IPS-15b (cell line): Measurements from ENCODE around the gene IRAK3.

Source experiments
- H3K27me3 ChIP-seq: one replicate; pipeline ENCODE4 v1.6.1; 2013; ENCODE audit warnings: low read length; ENCODE audit not compliant: control insufficient read depth, insufficient read depth
- H3K36me3 ChIP-seq: one replicate; pipeline ENCODE4 v1.6.1; 2013; ENCODE audit warnings: low read length; ENCODE audit not compliant: control insufficient read depth, insufficient read depth
- H3K4me1 ChIP-seq: one replicate; pipeline ENCODE4 v1.6.1; 2013; ENCODE audit warnings: mild to moderate bottlenecking, low read length; ENCODE audit not compliant: control insufficient read depth, insufficient read depth
- H3K4me3 ChIP-seq: one replicate; pipeline ENCODE4 v1.5.1; 2013; ENCODE audit warnings: low read depth, low read length
- H3K9ac ChIP-seq: one replicate; pipeline ENCODE4 v1.6.1; 2013; ENCODE audit warnings: low read depth, mild to moderate bottlenecking, low read length
- H3K9me3 ChIP-seq: one replicate; pipeline ENCODE4 v1.6.1; 2013; ENCODE audit warnings: mild to moderate bottlenecking, low read length; ENCODE audit not compliant: control insufficient read depth, insufficient read depth

IRAK3 gene

GRCh38 chr12:66156654-66157053 lies 32.4 kb upstream of the IRAK3 start:
- H3K9ac ChIP-seq = no peak overlapping the region
- H3K9me3 ChIP-seq = no peaks in the 10 kb centered on the region
- H3K4me1 ChIP-seq = no peaks in the 10 kb centered on the region
- H3K36me3 ChIP-seq = no peaks in the 10 kb centered on the region
- no peaks in the 10 kb centered on the region for H3K27me3 ChIP-seq
- no peak overlapping the region for H3K4me3 ChIP-seq

GRCh38 chr12:66159123-66159522 lies 29.9 kb upstream of the IRAK3 start:
- Histone ChIP-seq H3K27me3 (no peaks in the 10 kb centered on the region), H3K36me3 (no peaks in the 10 kb centered on the region), H3K4me1 (no peaks in the 10 kb centered on the region), H3K9ac (no peak overlapping the region), H3K9me3 (no peaks in the 10 kb centered on the region), H3K4me3 (no peak overlapping the region)

- H3K4me1 ChIP-seq = no peaks in the 10 kb centered on the region
- H3K4me3 ChIP-seq = no peak overlapping the region
- no peaks in the 10 kb centered on the region for H3K27me3 ChIP-seq
- no peaks in the 10 kb centered on the region for H3K9me3 ChIP-seq
- no peaks in the 10 kb centered on the region for H3K36me3 ChIP-seq
- H3K9ac ChIP-seq = no peak overlapping the region
These were observed 28.3 kb upstream of the IRAK3 start for GRCh38 chr12:66160704-66161103.

GRCh38 chr12:66162701-66163100 lies 26.3 kb upstream of the IRAK3 start:
- no peak overlapping the region for H3K4me3 ChIP-seq
- no peaks in the 10 kb centered on the region for H3K4me1 ChIP-seq
- H3K27me3 ChIP-seq = no peaks in the 10 kb centered on the region
- H3K36me3 ChIP-seq = no peaks in the 10 kb centered on the region
- H3K9ac ChIP-seq = no peak overlapping the region
- no peaks in the 10 kb centered on the region for H3K9me3 ChIP-seq

- Histone ChIP-seq H3K27me3 (no peaks in the 10 kb centered on the region), H3K9me3 (no peaks in the 10 kb centered on the region), H3K9ac (no peak overlapping the region), H3K4me1 (no peaks in the 10 kb centered on the region), H3K4me3 (no peak overlapping the region), H3K36me3 (no peaks in the 10 kb centered on the region)
These were observed 25.7 kb upstream of the IRAK3 start for GRCh38 chr12:66163289-66163688.

- no peak overlapping the region for H3K9ac ChIP-seq
- no peaks in the 10 kb centered on the region for H3K9me3 ChIP-seq
- peaks cover 2% of the 10 kb centered on the region for H3K4me1 ChIP-seq
- H3K36me3 ChIP-seq = no peaks in the 10 kb centered on the region
- H3K4me3 ChIP-seq = no peak overlapping the region
- no peaks in the 10 kb centered on the region for H3K27me3 ChIP-seq
These were observed 24.6 kb upstream of the IRAK3 start for GRCh38 chr12:66164349-66164821.

- peaks cover 2% of the 10 kb centered on the region for H3K4me1 ChIP-seq
- no peaks in the 10 kb centered on the region for H3K9me3 ChIP-seq
- H3K4me3 ChIP-seq = no peak overlapping the region
- H3K9ac ChIP-seq = no peak overlapping the region
- no peaks in the 10 kb centered on the region for H3K36me3 ChIP-seq
- no peaks in the 10 kb centered on the region for H3K27me3 ChIP-seq
These were observed 23.9 kb upstream of the IRAK3 start for GRCh38 chr12:66165141-66165540.

GRCh38 chr12:66166561-66166960 lies 22.5 kb upstream of the IRAK3 start:
- H3K4me1 ChIP-seq = peaks cover 2% of the 10 kb centered on the region
- H3K27me3 ChIP-seq = no peaks in the 10 kb centered on the region
- H3K9me3 ChIP-seq = no peaks in the 10 kb centered on the region
- H3K9ac ChIP-seq = no peak overlapping the region
- H3K4me3 ChIP-seq = no peak overlapping the region
- H3K36me3 ChIP-seq = no peaks in the 10 kb centered on the region

GRCh38 chr12:66168410-66168809 lies 20.6 kb upstream of the IRAK3 start:
- H3K27me3 ChIP-seq = no peaks in the 10 kb centered on the region
- H3K4me1 ChIP-seq = peaks cover 2% of the 10 kb centered on the region
- H3K9ac ChIP-seq = no peak overlapping the region
- no peaks in the 10 kb centered on the region for H3K9me3 ChIP-seq
- peak overlapping the region; percentile 30 for H3K4me3 ChIP-seq
- H3K36me3 ChIP-seq = no peaks in the 10 kb centered on the region

GRCh38 chr12:66169221-66170170 lies 19.5 kb upstream of the IRAK3 start, which contains the start of gene TMBIM4:
TSS of gene TMBIM4 (minus strand) at chr12:66169996. CDS start at chr12:66169951, 45 bp downstream.
- Histone ChIP-seq H3K4me1 (peaks cover 2% of the 10 kb centered on the region), H3K4me3 (peak within 1 kb of the TSS; percentile 80)

GRCh38 chr12:66170606-66171005 lies 18.4 kb upstream of the IRAK3 start:
- H3K27me3 ChIP-seq = no peaks in the 10 kb centered on the region
- H3K4me1 ChIP-seq = peaks cover 2% of the 10 kb centered on the region
- H3K9ac ChIP-seq = no peak overlapping the region
- H3K4me3 ChIP-seq = peak overlapping the region; percentile 18
- H3K36me3 ChIP-seq = no peaks in the 10 kb centered on the region
- no peaks in the 10 kb centered on the region for H3K9me3 ChIP-seq

More at GRCh38 chr12:66169221-66170170, 19.5 kb upstream of the IRAK3 start, which contains the start of gene TMBIM4:
- no peaks in the 10 kb centered on the region for H3K9me3 ChIP-seq
- H3K36me3 ChIP-seq = no peaks in the 10 kb centered on the region
- peak within 1 kb of the TSS; percentile 97 for H3K9ac ChIP-seq
- no peaks in the 10 kb centered on the region for H3K27me3 ChIP-seq
